Mesenchymal stem cell (in vitro differentiated cells and primary cell): ENCODE results near the gene ATP6V0E1.

ENCODE experiments used
- DNase-seq: peaks from one replicate; pipeline ENCODE4 v3.0.0-alpha.2; 2013
- H2AFZ ChIP-seq: one replicate; pipeline ENCODE4 v1.6.1; 2013; ENCODE audit warnings: low read depth, mild to moderate bottlenecking, control low read depth, inconsistent platforms, low read length, moderate library complexity
- H2AK5ac ChIP-seq: 2 replicates; pipeline ENCODE4 v1.6.1; 2013; ENCODE audit warnings: low read length, moderate library complexity, mild to moderate bottlenecking, inconsistent platforms; ENCODE audit not compliant: severe bottlenecking
- H2BK120ac ChIP-seq: one replicate; pipeline ENCODE4 v1.6.1; 2013; ENCODE audit warnings: low read depth, mild to moderate bottlenecking, inconsistent platforms, low read length, moderate library complexity
- H2BK12ac ChIP-seq, 2 experiments: one replicate each; pipeline ENCODE4 v1.6.1; 2013; ENCODE audit warnings: inconsistent platforms in 2 of 2, low read length in 2 of 2, mild to moderate bottlenecking in 2 of 2, moderate library complexity in 2 of 2, control low read depth in 1 of 2
- H2BK15ac ChIP-seq: one replicate; pipeline ENCODE4 v1.6.1; 2013; ENCODE audit warnings: mild to moderate bottlenecking, low read depth, inconsistent platforms; ENCODE audit not compliant: poor library complexity, severe bottlenecking
- H2BK5ac ChIP-seq: 2 replicates; pipeline ENCODE4 v1.6.1; 2013; ENCODE audit warnings: low read depth, mild to moderate bottlenecking, low read length, control low read depth, inconsistent platforms; ENCODE audit not compliant: poor library complexity, severe bottlenecking
- H3K14ac ChIP-seq, 2 experiments: one replicate each; pipeline ENCODE4 v1.6.1; 2013; ENCODE audit warnings: inconsistent platforms in 2 of 2, low read length in 2 of 2, control low read depth in 1 of 2, mild to moderate bottlenecking in 1 of 2, moderate library complexity in 1 of 2
- H3K18ac ChIP-seq, 2 experiments: one replicate each; pipeline ENCODE4 v1.6.1; 2013; ENCODE audit warnings: inconsistent platforms in 2 of 2, low read length in 2 of 2, control low read depth in 1 of 2, low read depth in 1 of 2, mild to moderate bottlenecking in 1 of 2
- H3K23ac ChIP-seq, 2 experiments: one replicate each; pipeline ENCODE4 v1.6.1; 2013; ENCODE audit warnings: inconsistent platforms in 2 of 2, low read length in 2 of 2, mild to moderate bottlenecking in 2 of 2, moderate library complexity in 2 of 2, control low read depth in 1 of 2
- H3K27ac ChIP-seq: 2 replicates; pipeline ENCODE4 v1.5.1; 2013; ENCODE audit warnings: mild to moderate bottlenecking, moderate library complexity, low read length, control low read depth, inconsistent platforms; ENCODE audit not compliant: poor library complexity, severe bottlenecking
- H3K27me3 ChIP-seq, 2 experiments: 2 replicates each; pipeline versions ENCODE4 v1.6.1 to v1.7.0; 2013; ENCODE audit warnings: low read length in 2 of 2, mild to moderate bottlenecking in 2 of 2, moderate library complexity in 2 of 2, control low read depth in 1 of 2, inconsistent platforms in 1 of 2; ENCODE audit not compliant: control insufficient read depth in 1 of 2, insufficient read depth in 1 of 2
- H3K36me3 ChIP-seq, 2 experiments: 2 replicates each; pipeline versions ENCODE4 v1.6.1 to v1.7.0; 2013; ENCODE audit warnings: low read length in 2 of 2, control low read depth in 1 of 2, inconsistent platforms in 1 of 2, low read depth in 1 of 2, mild to moderate bottlenecking in 1 of 2; ENCODE audit not compliant: insufficient read depth in 2 of 2, control insufficient read depth in 1 of 2
- H3K4ac ChIP-seq, 2 experiments: one replicate each; pipeline ENCODE4 v1.6.1; 2013; ENCODE audit warnings: inconsistent platforms in 2 of 2, low read length in 2 of 2, mild to moderate bottlenecking in 2 of 2, moderate library complexity in 2 of 2, control low read depth in 1 of 2, low read depth in 1 of 2
- H3K4me1 ChIP-seq: 2 replicates; pipeline ENCODE4 v1.6.1; 2013; ENCODE audit warnings: low read depth, low read length, control low read depth; ENCODE audit not compliant: control insufficient read depth, insufficient read depth
- H3K4me2 ChIP-seq: 2 replicates; pipeline ENCODE4 v1.6.1; 2013; ENCODE audit warnings: low read length, mild to moderate bottlenecking, inconsistent platforms; ENCODE audit not compliant: poor library complexity, severe bottlenecking
- H3K4me3 ChIP-seq, 2 experiments: 2 replicates each; pipeline versions ENCODE4 v1.5.1 to v1.7.0; 2013; ENCODE audit warnings: low read length in 2 of 2, mild to moderate bottlenecking in 2 of 2, control low read depth in 1 of 2, low read depth in 1 of 2; ENCODE audit not compliant: insufficient read depth in 1 of 2
- H3K79me1 ChIP-seq: replicated peaks from 2 replicates; pipeline ENCODE4 v1.6.1; 2013; ENCODE audit warnings: mild to moderate bottlenecking, control low read depth, low read length, inconsistent platforms; ENCODE audit not compliant: poor library complexity, severe bottlenecking
- H3K9ac ChIP-seq: 2 replicates; pipeline ENCODE4 v1.7.0; 2013; ENCODE audit warnings: mild to moderate bottlenecking, low read length, moderate library complexity
- H3K9me3 ChIP-seq: 2 replicates; pipeline ENCODE4 v1.7.0; 2013; ENCODE audit warnings: mild to moderate bottlenecking, low read length; ENCODE audit not compliant: control insufficient read depth
- H4K8ac ChIP-seq: one replicate; pipeline ENCODE4 v1.6.1; 2013; ENCODE audit warnings: inconsistent platforms, mild to moderate bottlenecking, low read length, moderate library complexity
- H4K91ac ChIP-seq: one replicate; pipeline ENCODE4 v1.6.1; 2013; ENCODE audit warnings: mild to moderate bottlenecking, low read length, inconsistent platforms
- WGBS: methylation state at CpG from one replicate; pipeline ENCODE4 v1.1.7; 2013; ENCODE audit warnings: mixed read lengths; 5-methylcytosine and 5-hydroxymethylcytosine counted together

Gene ATP6V0E1

DNA sequence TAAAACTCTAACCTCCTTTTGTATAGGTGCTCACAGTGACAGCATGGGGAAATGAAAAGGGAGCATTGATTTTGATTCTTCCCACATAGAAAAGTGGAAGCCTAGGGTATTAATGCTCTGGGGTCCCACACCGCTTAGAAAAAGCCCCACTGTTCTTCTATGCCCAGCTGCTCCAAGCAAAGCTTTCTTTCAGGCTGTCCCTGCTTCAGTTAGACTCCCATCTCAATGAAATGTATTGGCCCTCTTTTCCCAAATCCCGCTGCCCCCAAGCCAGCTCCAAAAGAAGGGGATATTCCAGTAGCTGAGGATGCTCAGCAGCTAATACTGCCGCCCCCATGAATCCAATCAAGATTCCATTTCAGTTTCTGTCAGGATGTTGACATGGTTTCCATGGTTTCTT, 55.6 kb downstream of the ATP6V0E1 start:
- Histone ChIP-seq H3K9ac (no peak overlapping the region), H4K91ac (no peak overlapping the region), H3K79me1 (peaks cover 13% of the 10 kb centered on the region), H4K8ac (no peak overlapping the region), H3K4me2 (no peak overlapping the region), H2BK5ac (no peak overlapping the region), H2AK5ac (no peak overlapping the region), H2BK15ac (no peak overlapping the region), H3K4me1 (peaks cover 7% of the 10 kb centered on the region), H2BK12ac (no peak overlapping the region), H3K27ac (no peak overlapping the region), H3K36me3 (peaks cover 6 to 30% of the 10 kb centered on the region in 2 experiments), H3K14ac (no peak overlapping the region), H3K27me3 (no peaks in the 10 kb centered on the region), H3K18ac (no peak overlapping the region), H3K23ac (no peak overlapping the region), H2BK120ac (no peak overlapping the region), H3K9me3 (no peaks in the 10 kb centered on the region), H3K4me3 (no peak overlapping the region), H3K4ac (no peak overlapping the region), H2AFZ (no peak overlapping the region)
- DNase-seq = no peak
- WGBS = 87% methylated on average over 3 of the region's 3 CpGs

DNA sequence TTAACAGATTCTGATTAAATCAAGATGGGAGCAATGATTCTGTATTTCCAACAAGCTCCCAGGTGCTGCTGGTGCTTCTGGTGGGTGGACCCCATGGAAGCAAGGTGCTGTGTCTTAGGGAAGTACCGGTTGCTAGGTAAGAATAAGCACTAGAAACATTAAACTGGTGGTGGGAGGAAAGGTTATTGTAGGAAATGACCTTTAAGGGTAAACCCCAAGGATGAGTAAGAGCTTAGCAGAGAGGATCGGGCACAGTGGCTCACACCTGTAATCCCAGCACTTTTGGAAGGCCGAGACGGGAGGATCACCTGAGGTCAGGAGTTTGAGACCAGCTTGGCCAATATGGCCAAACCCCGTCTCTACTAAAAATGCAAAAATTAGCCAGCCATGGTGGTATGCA, 56.4 kb downstream of the ATP6V0E1 start:
- Histone ChIP-seq H3K4ac (no peak overlapping the region), H3K27ac (no peak overlapping the region), H3K36me3 (peaks cover 6 to 22% of the 10 kb centered on the region in 2 experiments), H3K23ac (no peak overlapping the region), H3K4me3 (no peak overlapping the region), H3K14ac (no peak overlapping the region), H3K79me1 (peaks cover 9% of the 10 kb centered on the region), H3K18ac (no peak overlapping the region), H2BK15ac (no peak overlapping the region), H2BK120ac (no peak overlapping the region), H3K4me2 (no peak overlapping the region), H2AFZ (no peak overlapping the region), H3K9me3 (no peaks in the 10 kb centered on the region), H2BK12ac (peak overlapping the region in 1 of 2 experiments; percentile 76), H2BK5ac (no peak overlapping the region), H4K91ac (no peak overlapping the region), H3K9ac (no peak overlapping the region), H4K8ac (no peak overlapping the region), H3K27me3 (no peaks in the 10 kb centered on the region), H3K4me1 (peaks cover 7% of the 10 kb centered on the region), H2AK5ac (no peak overlapping the region)
- no peak for DNase-seq
- WGBS = 98% methylated on average over 5 of the region's 5 CpGs

DNA sequence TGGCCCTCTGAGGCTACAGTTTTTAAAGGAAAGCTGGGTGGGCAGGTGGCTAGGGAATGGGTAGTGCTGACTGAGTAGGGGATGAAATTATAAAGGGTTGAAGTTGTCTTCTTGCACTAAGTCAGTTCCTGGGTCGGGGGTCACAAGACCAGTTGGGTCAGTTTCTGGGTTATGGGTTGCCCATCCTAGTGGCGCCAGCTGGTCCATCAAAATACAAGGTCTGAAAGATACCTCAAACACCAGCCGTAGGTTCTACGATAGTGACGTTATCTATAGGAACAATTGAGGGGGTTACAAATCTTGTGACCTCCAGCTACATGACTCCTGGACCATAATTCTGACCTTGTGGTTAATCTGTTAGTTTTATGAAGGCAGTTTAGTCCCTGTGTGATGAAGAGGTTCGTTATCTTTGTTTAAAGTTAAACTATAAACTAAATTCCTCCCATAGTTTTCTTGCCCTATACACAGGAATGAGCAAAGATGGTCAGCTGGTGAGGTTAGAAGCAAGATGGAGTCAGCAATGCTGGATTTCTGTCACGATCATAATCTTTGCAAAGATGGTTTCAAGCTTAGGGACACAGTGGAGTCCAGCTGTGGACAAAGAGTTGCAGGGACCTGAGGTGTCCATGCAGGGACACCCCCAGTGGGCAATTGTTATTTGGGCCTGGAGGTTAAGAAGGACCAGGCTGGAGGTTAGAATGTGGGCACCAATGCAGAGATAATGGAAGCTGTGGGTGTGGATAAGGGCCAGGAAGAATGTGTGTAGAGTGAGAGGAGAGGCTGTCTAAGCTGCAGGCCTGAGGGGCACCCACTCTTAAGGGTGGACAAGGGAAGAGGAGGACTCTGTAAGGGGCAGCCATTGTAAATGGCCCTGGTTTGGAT, 58.6 kb downstream of the ATP6V0E1 start:
- no peak overlapping the region for H2AK5ac ChIP-seq
- H2AFZ ChIP-seq = no peak overlapping the region
- DNase-seq = peak; percentile 53
- peaks cover 2% of the 10 kb centered on the region for H3K79me1 ChIP-seq
- peak overlapping the region; percentile 65 for H4K91ac ChIP-seq
- peak overlapping the region; percentile 15 to 51 for H2BK12ac ChIP-seq
- H3K4me2 ChIP-seq = no peak overlapping the region
- H2BK120ac ChIP-seq = no peak overlapping the region
- H3K9me3 ChIP-seq = no peaks in the 10 kb centered on the region
- peak overlapping the region in 1 of 2 experiments; percentile 54 for H3K4ac ChIP-seq
- WGBS = 64% methylated on average over 6 of the region's 7 CpGs
- peak overlapping the region; percentile 31 for H3K27ac ChIP-seq
- H3K27me3 ChIP-seq = no peaks in the 10 kb centered on the region
- no peak overlapping the region for H2BK5ac ChIP-seq
- no peak overlapping the region for H3K4me3 ChIP-seq
- peaks cover 0 to 10% of the 10 kb centered on the region in 2 experiments for H3K36me3 ChIP-seq
- no peak overlapping the region for H3K23ac ChIP-seq
- H2BK15ac ChIP-seq = no peak overlapping the region
- H3K18ac ChIP-seq = peak overlapping the region; percentile 46 to 48
- peak overlapping the region; percentile 65 for H4K8ac ChIP-seq
- peaks cover 5% of the 10 kb centered on the region for H3K4me1 ChIP-seq
- no peak overlapping the region for H3K9ac ChIP-seq
- no peak overlapping the region for H3K14ac ChIP-seq

DNA sequence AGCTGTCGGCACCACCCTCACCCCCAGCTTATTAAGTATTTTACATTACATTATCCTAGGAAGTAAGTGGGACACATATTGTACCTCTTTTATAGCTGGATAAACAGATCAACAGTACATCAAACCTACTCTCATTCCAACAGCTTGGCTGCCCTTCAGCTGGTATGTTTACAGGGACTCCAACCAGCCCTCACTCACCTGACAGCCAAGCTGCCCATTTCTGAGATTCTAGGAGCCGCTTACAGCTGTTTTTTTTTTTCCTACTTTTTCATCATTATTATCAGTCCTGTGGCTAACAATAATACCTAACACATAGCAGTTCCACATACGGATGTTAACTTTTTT, 59.2 kb downstream of the ATP6V0E1 start:
- no peak overlapping the region for H3K4me3 ChIP-seq
- no peaks in the 10 kb centered on the region for H3K9me3 ChIP-seq
- no peak overlapping the region for H3K4ac ChIP-seq
- no peak overlapping the region for H3K27ac ChIP-seq
- H3K79me1 ChIP-seq = peaks cover 2% of the 10 kb centered on the region
- H3K14ac ChIP-seq = no peak overlapping the region
- no peaks in the 10 kb centered on the region for H3K27me3 ChIP-seq
- no peak for DNase-seq
- no peak overlapping the region for H3K4me2 ChIP-seq
- peak overlapping the region; percentile 46 to 48 for H3K18ac ChIP-seq
- no peak overlapping the region for H2BK15ac ChIP-seq
- H2AFZ ChIP-seq = no peak overlapping the region
- no peak overlapping the region for H4K91ac ChIP-seq
- H2AK5ac ChIP-seq = no peak overlapping the region
- 92% methylated on average over 2 of the region's 3 CpGs for WGBS
- H2BK12ac ChIP-seq = peak overlapping the region in 1 of 2 experiments; percentile 51
- peaks cover 5% of the 10 kb centered on the region for H3K4me1 ChIP-seq
- no peak overlapping the region for H2BK120ac ChIP-seq
- no peak overlapping the region for H3K23ac ChIP-seq
- no peak overlapping the region for H4K8ac ChIP-seq
- H3K9ac ChIP-seq = no peak overlapping the region
- peaks cover 0 to 10% of the 10 kb centered on the region in 2 experiments for H3K36me3 ChIP-seq
- no peak overlapping the region for H2BK5ac ChIP-seq
